ENCODE data around the gene EHD4.

- TF ChIP-seq CTCF (IDR thresholded peaks at IDR 0.05; ENCODE audit: low read depth, low read length) = no peak
- no peak for TF ChIP-seq MAX (IDR thresholded peaks at IDR 0.05; ENCODE audit: low read depth, low read length)
- TF ChIP-seq POLR2A (IDR thresholded peaks at IDR 0.05; ENCODE audit: extremely low read depth, insufficient read length) = no peak
Observed at GRCh38 chr15:41866872-41867579, 105.3 kb downstream of the EHD4 start.
